ENCODE measurements around the gene IL22RA2.

DNA sequence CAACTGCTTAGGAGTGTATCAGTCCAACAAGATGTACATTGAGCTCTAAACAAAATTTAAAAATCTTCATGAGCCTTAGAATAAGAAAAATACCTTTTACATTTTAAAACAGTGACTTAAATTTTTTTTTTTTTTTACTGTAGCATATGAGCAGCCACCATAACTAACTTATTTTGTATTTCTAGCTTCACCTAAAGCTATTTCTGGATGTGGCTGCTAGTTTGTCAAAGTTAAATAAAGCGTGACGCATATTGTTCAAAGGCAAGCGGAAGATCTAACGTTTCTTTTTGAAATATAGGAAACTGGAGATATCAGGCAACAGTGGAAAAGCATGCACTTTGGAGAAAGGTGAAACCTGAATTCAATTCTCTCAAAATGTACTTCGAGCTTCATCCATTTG lies 3.3 kb upstream of the IL22RA2 start:
- TF ChIP-seq, protein P1, sequence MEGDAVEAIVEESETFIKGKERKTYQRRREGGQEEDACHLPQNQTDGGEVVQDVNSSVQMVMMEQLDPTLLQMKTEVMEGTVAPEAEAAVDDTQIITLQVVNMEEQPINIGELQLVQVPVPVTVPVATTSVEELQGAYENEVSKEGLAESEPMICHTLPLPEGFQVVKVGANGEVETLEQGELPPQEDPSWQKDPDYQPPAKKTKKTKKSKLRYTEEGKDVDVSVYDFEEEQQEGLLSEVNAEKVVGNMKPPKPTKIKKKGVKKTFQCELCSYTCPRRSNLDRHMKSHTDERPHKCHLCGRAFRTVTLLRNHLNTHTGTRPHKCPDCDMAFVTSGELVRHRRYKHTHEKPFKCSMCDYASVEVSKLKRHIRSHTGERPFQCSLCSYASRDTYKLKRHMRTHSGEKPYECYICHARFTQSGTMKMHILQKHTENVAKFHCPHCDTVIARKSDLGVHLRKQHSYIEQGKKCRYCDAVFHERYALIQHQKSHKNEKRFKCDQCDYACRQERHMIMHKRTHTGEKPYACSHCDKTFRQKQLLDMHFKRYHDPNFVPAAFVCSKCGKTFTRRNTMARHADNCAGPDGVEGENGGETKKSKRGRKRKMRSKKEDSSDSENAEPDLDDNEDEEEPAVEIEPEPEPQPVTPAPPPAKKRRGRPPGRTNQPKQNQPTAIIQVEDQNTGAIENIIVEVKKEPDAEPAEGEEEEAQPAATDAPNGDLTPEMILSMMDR (IDR thresholded peaks at IDR 0.05; ENCODE audit: borderline replicate concordance, extremely low read depth, low read length, poor library complexity, severe bottlenecking), result no peak
- TF ChIP-seq EZH2 (IDR thresholded peaks at IDR 0.05; ENCODE audit: borderline replicate concordance, low read depth, low read length, severe bottlenecking), result no peak
